Uterus (tissue), 4 donors: Measurements from ENCODE around the gene C1orf52. TPM values are rescaled to one million over a fixed set of nuclear protein-coding genes. Genes with fewer than 3 reads are reported as not detected.

Source experiments
- DNase-seq, 2 donors: peaks; one replicate each; pipeline ENCODE4 v3.0.0-alpha.2; 2019 to 2020
- H3K27ac ChIP-seq, 2 donors: fragments of 200-600 bp; sonication (generic); 1 replicate in 1 of 2; 2 replicates in 1 of 2; pipeline ENCODE4 v1.5.1; 2016 to 2018
- H3K27me3 ChIP-seq, 2 donors: fragments of 200-600 bp; sonication (generic); one replicate each; pipeline ENCODE4 v1.5.1; 2018 to 2019; ENCODE audit warnings: control low read depth in 1 of 2
- H3K36me3 ChIP-seq, 2 donors: fragments of 200-600 bp; sonication (generic); one replicate each; pipeline ENCODE4 v1.5.1; 2019; ENCODE audit warnings: control low read depth in 1 of 2
- H3K4me1 ChIP-seq, 2 donors: fragments of 200-600 bp; sonication (generic); one replicate each; pipeline ENCODE4 v1.5.1; 2018 to 2019; ENCODE audit warnings: control low read depth in 1 of 2
- H3K4me3 ChIP-seq, 2 donors: fragments of 200-600 bp; sonication (generic); 1 replicate in 1 of 2; 2 replicates in 1 of 2; pipeline ENCODE4 v1.5.1; 2018 to 2019; ENCODE audit warnings: mild to moderate bottlenecking in 1 of 2
- H3K9me3 ChIP-seq, 2 donors: fragments of 200-600 bp; sonication (generic); one replicate each; pipeline ENCODE4 v1.5.1; 2019; ENCODE audit warnings: control low read depth in 1 of 2
- CTCF ChIP-seq, 4 experiments: fragments of 200-600 bp in 2 of 4; fragments of 450-650 bp in 2 of 4; sonication (generic) in 2 of 4; IDR thresholded peaks; one replicate each; pipeline ENCODE4 v1.5.1; 2016 to 2019; ENCODE audit warnings: antibody characterized with exemption in 4 of 4, mild to moderate bottlenecking in 2 of 4, moderate library complexity in 1 of 4
- POLR2A ChIP-seq, 2 donors: fragments of 450-650 bp; IDR thresholded peaks; one replicate each; pipeline ENCODE4 v1.6.1; 2016; ENCODE audit warnings: antibody characterized with exemption in 2 of 2, mild to moderate bottlenecking in 1 of 2, moderate library complexity in 1 of 2
- intact Hi-C: fragments of 100-400 bp; cut with DNase I; formaldehyde crosslinking; loops from one replicate; pipeline ENCODE4 v1.15.1; 2023; ENCODE audit warnings: low total_unique reads
- total RNA-seq, 4 donors: library from RNA; depleted of rRNA in 3 of 4; stranded (reverse); fragments of >200 nt in 3 of 4; gene quantifications; one replicate each; pipeline versions ENCODE4 v1.1.0 to v1.2.4, GENCODE V29; 2014 to 2023
- donor health status: DM: yes; HTN: yes; CAD: no.

The C1orf52 gene
- total RNA-seq, 4 donors from 2014 or later: 22.3 to 47.6 (median 28.8) TPM

GRCh38 chr1:85295654-85296053 lies 36.2 kb upstream of the C1orf52 start:
- no peaks in the 10 kb centered on the region for H3K27me3 ChIP-seq
- H3K4me1 ChIP-seq: no peaks in the 10 kb centered on the region
- H3K27ac ChIP-seq: no peak overlapping the region
- no peaks in the 10 kb centered on the region for H3K36me3 ChIP-seq
- no peaks in the 10 kb centered on the region for H3K9me3 ChIP-seq
- no peak for DNase-seq
- intact Hi-C loops: no loop called here
- H3K4me3 ChIP-seq: no peak overlapping the region
- TF ChIP-seq POLR2A (IDR thresholded peaks at IDR 0.05) (no peak), CTCF (IDR thresholded peaks at IDR 0.05) (no peak)

- Histone ChIP-seq H3K27ac (no peak overlapping the region), H3K9me3 (no peaks in the 10 kb centered on the region), H3K27me3 (no peaks in the 10 kb centered on the region), H3K36me3 (no peaks in the 10 kb centered on the region), H3K4me3 (no peak overlapping the region), H3K4me1 (no peaks in the 10 kb centered on the region)
- TF ChIP-seq POLR2A (IDR thresholded peaks at IDR 0.05) (no peak), CTCF (IDR thresholded peaks at IDR 0.05) (no peak)
- intact Hi-C loops: no loop called here
- no peak for DNase-seq
Measured at GRCh38 chr1:85295006-85295431, 35.6 kb upstream of the C1orf52 start.

- TF ChIP-seq POLR2A (IDR thresholded peaks at IDR 0.05) (no peak), CTCF (IDR thresholded peaks at IDR 0.05) (no peak)
- no peak for DNase-seq
- H3K36me3 ChIP-seq: no peaks in the 10 kb centered on the region
- no peak overlapping the region for H3K4me3 ChIP-seq
- H3K27ac ChIP-seq: no peak overlapping the region
- H3K9me3 ChIP-seq: no peaks in the 10 kb centered on the region
- intact Hi-C loops: no loop called here
- H3K27me3 ChIP-seq: no peaks in the 10 kb centered on the region
- no peaks in the 10 kb centered on the region for H3K4me1 ChIP-seq
Measured at GRCh38 chr1:85290826-85291225, 31.4 kb upstream of the C1orf52 start.

GRCh38 chr1:85289848-85290335 lies 30.4 kb upstream of the C1orf52 start:
- no peak for TF ChIP-seq POLR2A (IDR thresholded peaks at IDR 0.05)
- TF ChIP-seq CTCF (IDR thresholded peaks at IDR 0.05): no peak
- Histone ChIP-seq H3K4me1 (no peaks in the 10 kb centered on the region), H3K27me3 (no peaks in the 10 kb centered on the region), H3K27ac (no peak overlapping the region), H3K9me3 (no peaks in the 10 kb centered on the region), H3K4me3 (no peak overlapping the region), H3K36me3 (no peaks in the 10 kb centered on the region)
- intact Hi-C loops: no loop called here
- DNase-seq: no peak

- Histone ChIP-seq H3K9me3 (no peaks in the 10 kb centered on the region), H3K36me3 (no peaks in the 10 kb centered on the region), H3K4me1 (no peaks in the 10 kb centered on the region), H3K27ac (no peak overlapping the region), H3K4me3 (no peak overlapping the region), H3K27me3 (no peaks in the 10 kb centered on the region)
- intact Hi-C loops: no loop called here
- DNase-seq: no peak
- TF ChIP-seq POLR2A (IDR thresholded peaks at IDR 0.05) (no peak), CTCF (IDR thresholded peaks at IDR 0.05) (no peak)
Measured at GRCh38 chr1:85289207-85289847, 29.9 kb upstream of the C1orf52 start.
